GM18861 (cell line): Measurements from ENCODE around the gene ADAMTS7.
A peak's percentile ranks its signal among the peaks of the same experiment; 100 is the strongest.
"Not testable (repeated sequence)": the region's sequence is repeated elsewhere in the genome, so short reads cannot be mapped to it uniquely, and the experiment has no call there.

ENCODE experiments used
- ATAC-seq: cut with Tn5 transposase; IDR thresholded peaks from one replicate; pipeline ENCODE4 v1.9.1; 2021; ENCODE audit not compliant: unreplicated experiment

The ADAMTS7 gene

GRCh38 chr15:78811124-78811824 is at the start of gene ADAMTS7:
Gene ADAMTS7 (minus strand): TSS chr15:78811464. CDS start chr15:78811220, 244 bp downstream.
- no peak for ATAC-seq

- ATAC-seq = peak; percentile 61
These were observed 48.9 kb upstream of the ADAMTS7 start for GRCh38 chr15:78859971-78860719.

GRCh38 chr15:78855746-78856145 is 44.5 kb upstream of the ADAMTS7 start:
- ATAC-seq = no peak

- ATAC-seq = no peak
These were observed 43.6 kb upstream of the ADAMTS7 start for GRCh38 chr15:78854833-78855372.

GRCh38 chr15:78853500-78853899 is 42.2 kb upstream of the ADAMTS7 start:
- ATAC-seq = no peak

- no peak for ATAC-seq
These were observed 39.9 kb upstream of the ADAMTS7 start for GRCh38 chr15:78850941-78851755.

GRCh38 chr15:78850352-78850751 is 39.1 kb upstream of the ADAMTS7 start:
- ATAC-seq = no peak

- not testable (repeated sequence) for ATAC-seq
These were observed 36.2 kb upstream of the ADAMTS7 start for GRCh38 chr15:78847387-78847906.

GRCh38 chr15:78846906-78847305 is 35.6 kb upstream of the ADAMTS7 start:
- not testable (repeated sequence) for ATAC-seq

GRCh38 chr15:78842519-78842918 is 31.3 kb upstream of the ADAMTS7 start:
- ATAC-seq = no peak

- no peak for ATAC-seq
These were observed 30.6 kb upstream of the ADAMTS7 start for GRCh38 chr15:78841891-78842290.

- ATAC-seq = no peak
These were observed 30.1 kb upstream of the ADAMTS7 start for GRCh38 chr15:78841376-78841706.

GRCh38 chr15:78840661-78841375 is 29.6 kb upstream of the ADAMTS7 start:
- no peak for ATAC-seq

GRCh38 chr15:78839151-78839550 is 27.9 kb upstream of the ADAMTS7 start:
- ATAC-seq = not testable (repeated sequence)

GRCh38 chr15:78838489-78838888 is 27.2 kb upstream of the ADAMTS7 start:
- ATAC-seq = no peak

GRCh38 chr15:78837543-78837942 is 26.3 kb upstream of the ADAMTS7 start:
- ATAC-seq = no peak

GRCh38 chr15:78837131-78837530 is 25.9 kb upstream of the ADAMTS7 start:
- ATAC-seq = no peak

GRCh38 chr15:78836333-78836732 is 25.1 kb upstream of the ADAMTS7 start:
- no peak for ATAC-seq

- no peak for ATAC-seq
These were observed 20.3 kb upstream of the ADAMTS7 start for GRCh38 chr15:78831229-78832207.
